Measurements from ENCODE around the gene COX6B1. TPM values are rescaled to one million over a fixed set of nuclear protein-coding genes. Genes with fewer than 3 reads are reported as not detected.

The COX6B1 gene
- total and polyA plus RNA-seq, 4 donors = 202 to 1,407 (median 508) TPM

DNA sequence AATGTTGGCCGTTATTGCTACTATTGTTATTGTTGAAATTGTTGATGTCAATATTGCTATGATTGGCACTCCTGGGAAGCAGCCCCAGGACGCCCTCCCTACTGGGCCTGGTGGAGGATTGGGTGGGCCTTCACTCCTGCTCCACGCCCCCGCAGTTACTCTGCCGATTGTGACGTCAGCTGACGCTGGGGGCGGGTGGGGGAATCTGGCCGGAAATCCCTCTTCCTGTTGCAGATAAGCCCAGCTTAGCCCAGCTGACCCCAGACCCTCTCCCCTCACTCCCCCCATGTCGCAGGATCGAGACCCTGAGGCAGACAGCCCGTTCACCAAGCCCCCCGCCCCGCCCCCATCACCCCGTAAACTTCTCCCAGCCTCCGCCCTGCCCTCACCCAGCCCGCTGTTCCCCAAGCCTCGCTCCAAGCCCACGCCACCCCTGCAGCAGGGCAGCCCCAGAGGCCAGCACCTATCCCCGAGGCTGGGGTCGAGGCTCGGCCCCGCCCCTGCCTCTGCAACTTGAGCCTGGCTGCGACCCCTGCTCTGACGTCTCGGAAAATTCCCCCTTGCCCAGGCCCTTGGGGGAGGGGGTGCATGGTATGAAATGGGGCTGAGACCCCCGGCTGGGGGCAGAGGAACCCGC is 6.5 kb upstream of the COX6B1 start, which contains the start of gene ETV2:
Gene ETV2, plus strand, starts transcription at position 231 of the 637 bp plus-strand sequence. CDS start 716 bp downstream, outside the sequence.
- H3K27ac ChIP-seq (ENCODE audit: low read depth in 1 of 2, low read length in 1 of 2) = no peak within 1 kb of the TSS
- H3K4me3 ChIP-seq = no peak within 1 kb of the TSS
- peaks cover 0 to 15% (median 6%) of the 10 kb centered on the region in 4 donors for H3K36me3 ChIP-seq (ENCODE audit: control insufficient read depth in 4 of 4, insufficient read depth in 4 of 4, low read length in 4 of 4)
- no peaks in the 10 kb centered on the region for H3K9me3 ChIP-seq (ENCODE audit: control insufficient read depth in 4 of 4, insufficient read depth in 3 of 4, low read length in 3 of 4)
- peak; percentile 64 to 80 (median 74) for DNase-seq
- H3K4me1 ChIP-seq (ENCODE audit: control insufficient read depth in 5 of 5, insufficient read depth in 5 of 5, low read length in 5 of 5) = peaks cover 0 to 31% (median 6%) of the 10 kb centered on the region in 5 donors
- 18 to 19% methylated on average over 26 to 28 of the region's 28 CpGs for whole genome bisulfite sequencing, 2 donors
- ATAC-seq (ENCODE audit: insufficient read depth, low FRiP score) = no peak
- no peak within 1 kb of the TSS for H3K9ac ChIP-seq (ENCODE audit: insufficient read depth in 1 of 2, low read length in 2 of 2)
- TF ChIP-seq, protein P1, sequence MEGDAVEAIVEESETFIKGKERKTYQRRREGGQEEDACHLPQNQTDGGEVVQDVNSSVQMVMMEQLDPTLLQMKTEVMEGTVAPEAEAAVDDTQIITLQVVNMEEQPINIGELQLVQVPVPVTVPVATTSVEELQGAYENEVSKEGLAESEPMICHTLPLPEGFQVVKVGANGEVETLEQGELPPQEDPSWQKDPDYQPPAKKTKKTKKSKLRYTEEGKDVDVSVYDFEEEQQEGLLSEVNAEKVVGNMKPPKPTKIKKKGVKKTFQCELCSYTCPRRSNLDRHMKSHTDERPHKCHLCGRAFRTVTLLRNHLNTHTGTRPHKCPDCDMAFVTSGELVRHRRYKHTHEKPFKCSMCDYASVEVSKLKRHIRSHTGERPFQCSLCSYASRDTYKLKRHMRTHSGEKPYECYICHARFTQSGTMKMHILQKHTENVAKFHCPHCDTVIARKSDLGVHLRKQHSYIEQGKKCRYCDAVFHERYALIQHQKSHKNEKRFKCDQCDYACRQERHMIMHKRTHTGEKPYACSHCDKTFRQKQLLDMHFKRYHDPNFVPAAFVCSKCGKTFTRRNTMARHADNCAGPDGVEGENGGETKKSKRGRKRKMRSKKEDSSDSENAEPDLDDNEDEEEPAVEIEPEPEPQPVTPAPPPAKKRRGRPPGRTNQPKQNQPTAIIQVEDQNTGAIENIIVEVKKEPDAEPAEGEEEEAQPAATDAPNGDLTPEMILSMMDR (IDR thresholded peaks at IDR 0.05; ENCODE audit: control extremely low read depth, extremely low read depth) = no peak
- no peaks in the 10 kb centered on the region for H3K27me3 ChIP-seq (ENCODE audit: control insufficient read depth in 3 of 3, insufficient read depth in 3 of 3, low read length in 2 of 3)

DNA sequence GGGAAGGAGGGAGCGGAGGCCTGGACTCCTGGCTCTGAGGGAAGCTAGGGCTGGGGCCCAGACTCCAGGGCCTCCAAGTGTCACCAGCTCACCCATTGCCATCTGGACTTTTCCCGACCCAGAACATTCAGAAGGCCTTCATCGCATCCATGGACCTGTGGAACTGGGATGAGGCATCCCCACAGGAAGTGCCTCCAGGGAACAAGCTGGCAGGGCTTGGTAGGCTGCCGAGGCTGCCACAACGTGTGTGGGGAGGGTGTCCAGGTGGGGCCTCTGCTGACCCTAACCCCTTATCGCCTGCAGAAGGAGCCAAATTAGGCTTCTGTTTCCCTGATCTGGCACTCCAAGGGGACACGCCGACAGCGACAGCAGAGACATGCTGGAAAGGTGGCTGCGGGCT is 5.8 kb upstream of the COX6B1 start:
- DNase-seq (no peak), ATAC-seq (ENCODE audit: insufficient read depth, low FRiP score) (no peak)
- Histone ChIP-seq H3K36me3 (ENCODE audit: control insufficient read depth in 4 of 4, insufficient read depth in 4 of 4, low read length in 4 of 4) (peaks cover 0 to 8% (median 4%) of the 10 kb centered on the region in 4 donors), H3K4me3 (no peak overlapping the region), H3K27ac (ENCODE audit: low read depth in 1 of 2, low read length in 1 of 2) (no peak overlapping the region), H3K9ac (ENCODE audit: insufficient read depth in 1 of 2, low read length in 2 of 2) (no peak overlapping the region), H3K9me3 (ENCODE audit: control insufficient read depth in 4 of 4, insufficient read depth in 3 of 4, low read length in 3 of 4) (no peaks in the 10 kb centered on the region), H3K4me1 (ENCODE audit: control insufficient read depth in 5 of 5, insufficient read depth in 5 of 5, low read length in 5 of 5) (peaks cover 0 to 31% (median 6%) of the 10 kb centered on the region in 5 donors), H3K27me3 (ENCODE audit: control insufficient read depth in 3 of 3, insufficient read depth in 3 of 3, low read length in 2 of 3) (no peaks in the 10 kb centered on the region)
- TF ChIP-seq, protein P1 (IDR thresholded peaks at IDR 0.05; ENCODE audit: control extremely low read depth, extremely low read depth) = no peak
- WGBS, 2 donors = 79 to 86% methylated on average over 10 of the region's 10 CpGs

DNA sequence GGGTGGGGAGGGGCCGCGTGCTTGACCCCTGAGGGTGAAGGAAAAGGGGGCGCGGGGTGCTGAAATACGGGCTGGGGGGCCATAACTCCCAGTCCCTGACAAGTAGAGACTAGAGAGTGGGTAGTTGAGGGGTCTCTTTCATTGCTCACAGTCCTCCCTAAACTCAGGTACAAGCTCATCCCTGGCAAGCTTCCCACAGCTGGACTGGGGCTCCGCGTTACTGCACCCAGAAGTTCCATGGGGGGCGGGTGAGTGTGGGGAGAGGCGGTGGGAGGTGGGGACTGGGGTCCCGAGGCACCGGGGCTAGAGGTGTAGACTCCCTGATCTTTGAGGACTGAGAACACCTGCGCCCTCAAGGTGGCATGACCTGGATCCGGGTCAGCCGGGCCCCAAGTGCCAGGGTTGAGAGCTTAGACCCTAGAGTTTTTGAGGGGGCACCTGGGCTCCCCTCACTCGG is 5.3 kb upstream of the COX6B1 start:
- no peaks in the 10 kb centered on the region for H3K27me3 ChIP-seq (ENCODE audit: control insufficient read depth in 3 of 3, insufficient read depth in 3 of 3, low read length in 2 of 3)
- TF ChIP-seq, protein P1 (IDR thresholded peaks at IDR 0.05; ENCODE audit: control extremely low read depth, extremely low read depth) = no peak
- H3K9me3 ChIP-seq (ENCODE audit: control insufficient read depth in 4 of 4, insufficient read depth in 3 of 4, low read length in 3 of 4) = no peaks in the 10 kb centered on the region
- peaks cover 0 to 3% (median 1%) of the 10 kb centered on the region in 4 donors for H3K36me3 ChIP-seq (ENCODE audit: control insufficient read depth in 4 of 4, insufficient read depth in 4 of 4, low read length in 4 of 4)
- ATAC-seq (ENCODE audit: insufficient read depth, low FRiP score) = no peak
- no peak for DNase-seq
- H3K4me3 ChIP-seq = peak overlapping the region; percentile 49
- peaks cover 2 to 31% (median 6%) of the 10 kb centered on the region in 5 donors for H3K4me1 ChIP-seq (ENCODE audit: control insufficient read depth in 5 of 5, insufficient read depth in 5 of 5, low read length in 5 of 5)
- 42 to 46% methylated on average over 15 of the region's 15 CpGs for WGBS, 2 donors
- peak overlapping the region in 1 of 2 donors; percentile 79 for H3K27ac ChIP-seq (ENCODE audit: low read depth in 1 of 2, low read length in 1 of 2)
- no peak overlapping the region for H3K9ac ChIP-seq (ENCODE audit: insufficient read depth in 1 of 2, low read length in 2 of 2)

Data from lung (tissue), 12 donors.